ENCODE measurements around the gene FHAD1. TPM values are rescaled to one million over a fixed set of nuclear protein-coding genes. Genes with fewer than 3 reads are reported as not detected.

The FHAD1 gene
- total and polyA plus RNA-seq, 2 of the 13 experiments (the other 11 are each of a cell fraction or from before 2014, with no cell fraction given), result not detected

DNA sequence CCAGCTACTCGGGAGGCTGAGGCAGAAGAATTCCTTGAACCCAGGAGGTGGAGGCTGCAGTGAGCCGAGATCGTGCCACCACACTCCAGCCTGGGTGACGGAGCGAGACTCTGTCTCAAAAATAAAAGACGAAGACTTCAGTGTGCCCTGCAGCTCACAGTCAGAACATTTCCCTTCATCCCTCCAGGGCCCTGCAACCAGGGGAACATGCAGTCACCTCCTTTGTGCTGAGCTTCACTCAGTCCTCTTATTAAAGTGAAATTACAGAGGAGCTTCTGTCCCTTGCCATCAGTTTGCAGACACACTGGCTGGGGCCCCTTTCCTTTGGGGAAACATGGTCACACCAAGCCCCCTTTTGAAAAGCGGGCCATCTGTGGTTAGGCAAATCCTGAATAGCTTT lies 24.2 kb downstream of the FHAD1 start:
- ChIA-PET CTCF (ENCODE audit: low intra/inter-chr PET ratio, low total read pairs) (interaction anchor here (3.8 kb wide), 1 partner anchor 142 kb away, joined by 53 read pairs; no protein-coding TSS in a partner anchor), POLR2A (interaction anchor here (0.7 to 1.4 kb wide), 2 partner anchors 118 to 119 kb away, joined by 4 to 7 read pairs; partner anchors contain the start of gene TMEM51)
- Histone ChIP-seq H3K36me3 (replicated peaks in 1 of 2; ENCODE audit: control insufficient read depth in 1 of 2, insufficient read depth in 2 of 2, low read length in 2 of 2) (no peaks in the 10 kb centered on the region), H3K4me2 (ENCODE audit: low read depth, low read length) (no peak overlapping the region), H3K4me1 (ENCODE audit: insufficient read depth, low read length) (peaks cover 19% of the 10 kb centered on the region), H3K4me3 (replicated peaks in 1 of 3; ENCODE audit: insufficient read depth in 1 of 3, low read depth in 2 of 3, low read length in 3 of 3) (no peak overlapping the region), H3K79me2 (ENCODE audit: insufficient read depth, low read length) (no peaks in the 10 kb centered on the region), H3K27me3 (ENCODE audit: control insufficient read depth in 1 of 2, insufficient read depth in 2 of 2, low read length in 2 of 2) (peaks cover 2 to 4% of the 10 kb centered on the region in 2 experiments; a peak in 1 of 5 replicates), H3K9ac (ENCODE audit: insufficient read depth, low read depth, low read length) (no peak overlapping the region), H3K9me3 (ENCODE audit: low read length) (no peaks in the 10 kb centered on the region), H2AFZ (ENCODE audit: low read length) (no peak overlapping the region), H3K27ac (ENCODE audit: extremely low read length, insufficient read depth, low read length) (no peak overlapping the region), H4K20me1 (ENCODE audit: insufficient read depth, low read length) (no peaks in the 10 kb centered on the region)
- 60% methylated on average over 7 of the region's 7 CpGs for WGBS (ENCODE audit: low lambda C conversion rate)
- TF ChIP-seq SP140L (CRISPR knock-in tag; IDR thresholded peaks at IDR 0.05; ENCODE audit: borderline replicate concordance), result no peak
- no peak for TF ChIP-seq ZSCAN9 (CRISPR knock-in tag; IDR thresholded peaks at IDR 0.05; ENCODE audit: borderline replicate concordance)
- no peak for TF ChIP-seq ZFP41 (CRISPR knock-in tag; IDR thresholded peaks at IDR 0.05; ENCODE audit: borderline replicate concordance)
- TF ChIP-seq, protein P1, sequence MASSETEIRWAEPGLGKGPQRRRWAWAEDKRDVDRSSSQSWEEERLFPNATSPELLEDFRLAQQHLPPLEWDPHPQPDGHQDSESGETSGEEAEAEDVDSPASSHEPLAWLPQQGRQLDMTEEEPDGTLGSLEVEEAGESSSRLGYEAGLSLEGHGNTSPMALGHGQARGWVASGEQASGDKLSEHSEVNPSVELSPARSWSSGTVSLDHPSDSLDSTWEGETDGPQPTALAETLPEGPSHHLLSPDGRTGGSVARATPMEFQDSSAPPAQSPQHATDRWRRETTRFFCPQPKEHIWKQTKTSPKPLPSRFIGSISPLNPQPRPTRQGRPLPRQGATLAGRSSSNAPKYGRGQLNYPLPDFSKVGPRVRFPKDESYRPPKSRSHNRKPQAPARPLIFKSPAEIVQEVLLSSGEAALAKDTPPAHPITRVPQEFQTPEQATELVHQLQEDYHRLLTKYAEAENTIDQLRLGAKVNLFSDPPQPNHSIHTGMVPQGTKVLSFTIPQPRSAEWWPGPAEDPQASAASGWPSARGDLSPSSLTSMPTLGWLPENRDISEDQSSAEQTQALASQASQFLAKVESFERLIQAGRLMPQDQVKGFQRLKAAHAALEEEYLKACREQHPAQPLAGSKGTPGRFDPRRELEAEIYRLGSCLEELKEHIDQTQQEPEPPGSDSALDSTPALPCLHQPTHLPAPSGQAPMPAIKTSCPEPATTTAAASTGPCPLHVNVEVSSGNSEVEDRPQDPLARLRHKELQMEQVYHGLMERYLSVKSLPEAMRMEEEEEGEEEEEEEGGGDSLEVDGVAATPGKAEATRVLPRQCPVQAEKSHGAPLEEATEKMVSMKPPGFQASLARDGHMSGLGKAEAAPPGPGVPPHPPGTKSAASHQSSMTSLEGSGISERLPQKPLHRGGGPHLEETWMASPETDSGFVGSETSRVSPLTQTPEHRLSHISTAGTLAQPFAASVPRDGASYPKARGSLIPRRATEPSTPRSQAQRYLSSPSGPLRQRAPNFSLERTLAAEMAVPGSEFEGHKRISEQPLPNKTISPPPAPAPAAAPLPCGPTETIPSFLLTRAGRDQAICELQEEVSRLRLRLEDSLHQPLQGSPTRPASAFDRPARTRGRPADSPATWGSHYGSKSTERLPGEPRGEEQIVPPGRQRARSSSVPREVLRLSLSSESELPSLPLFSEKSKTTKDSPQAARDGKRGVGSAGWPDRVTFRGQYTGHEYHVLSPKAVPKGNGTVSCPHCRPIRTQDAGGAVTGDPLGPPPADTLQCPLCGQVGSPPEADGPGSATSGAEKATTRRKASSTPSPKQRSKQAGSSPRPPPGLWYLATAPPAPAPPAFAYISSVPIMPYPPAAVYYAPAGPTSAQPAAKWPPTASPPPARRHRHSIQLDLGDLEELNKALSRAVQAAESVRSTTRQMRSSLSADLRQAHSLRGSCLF (CRISPR knock-in tag; IDR thresholded peaks at IDR 0.05; ENCODE audit: borderline replicate concordance), result no peak
- TF ChIP-seq, protein P2, sequence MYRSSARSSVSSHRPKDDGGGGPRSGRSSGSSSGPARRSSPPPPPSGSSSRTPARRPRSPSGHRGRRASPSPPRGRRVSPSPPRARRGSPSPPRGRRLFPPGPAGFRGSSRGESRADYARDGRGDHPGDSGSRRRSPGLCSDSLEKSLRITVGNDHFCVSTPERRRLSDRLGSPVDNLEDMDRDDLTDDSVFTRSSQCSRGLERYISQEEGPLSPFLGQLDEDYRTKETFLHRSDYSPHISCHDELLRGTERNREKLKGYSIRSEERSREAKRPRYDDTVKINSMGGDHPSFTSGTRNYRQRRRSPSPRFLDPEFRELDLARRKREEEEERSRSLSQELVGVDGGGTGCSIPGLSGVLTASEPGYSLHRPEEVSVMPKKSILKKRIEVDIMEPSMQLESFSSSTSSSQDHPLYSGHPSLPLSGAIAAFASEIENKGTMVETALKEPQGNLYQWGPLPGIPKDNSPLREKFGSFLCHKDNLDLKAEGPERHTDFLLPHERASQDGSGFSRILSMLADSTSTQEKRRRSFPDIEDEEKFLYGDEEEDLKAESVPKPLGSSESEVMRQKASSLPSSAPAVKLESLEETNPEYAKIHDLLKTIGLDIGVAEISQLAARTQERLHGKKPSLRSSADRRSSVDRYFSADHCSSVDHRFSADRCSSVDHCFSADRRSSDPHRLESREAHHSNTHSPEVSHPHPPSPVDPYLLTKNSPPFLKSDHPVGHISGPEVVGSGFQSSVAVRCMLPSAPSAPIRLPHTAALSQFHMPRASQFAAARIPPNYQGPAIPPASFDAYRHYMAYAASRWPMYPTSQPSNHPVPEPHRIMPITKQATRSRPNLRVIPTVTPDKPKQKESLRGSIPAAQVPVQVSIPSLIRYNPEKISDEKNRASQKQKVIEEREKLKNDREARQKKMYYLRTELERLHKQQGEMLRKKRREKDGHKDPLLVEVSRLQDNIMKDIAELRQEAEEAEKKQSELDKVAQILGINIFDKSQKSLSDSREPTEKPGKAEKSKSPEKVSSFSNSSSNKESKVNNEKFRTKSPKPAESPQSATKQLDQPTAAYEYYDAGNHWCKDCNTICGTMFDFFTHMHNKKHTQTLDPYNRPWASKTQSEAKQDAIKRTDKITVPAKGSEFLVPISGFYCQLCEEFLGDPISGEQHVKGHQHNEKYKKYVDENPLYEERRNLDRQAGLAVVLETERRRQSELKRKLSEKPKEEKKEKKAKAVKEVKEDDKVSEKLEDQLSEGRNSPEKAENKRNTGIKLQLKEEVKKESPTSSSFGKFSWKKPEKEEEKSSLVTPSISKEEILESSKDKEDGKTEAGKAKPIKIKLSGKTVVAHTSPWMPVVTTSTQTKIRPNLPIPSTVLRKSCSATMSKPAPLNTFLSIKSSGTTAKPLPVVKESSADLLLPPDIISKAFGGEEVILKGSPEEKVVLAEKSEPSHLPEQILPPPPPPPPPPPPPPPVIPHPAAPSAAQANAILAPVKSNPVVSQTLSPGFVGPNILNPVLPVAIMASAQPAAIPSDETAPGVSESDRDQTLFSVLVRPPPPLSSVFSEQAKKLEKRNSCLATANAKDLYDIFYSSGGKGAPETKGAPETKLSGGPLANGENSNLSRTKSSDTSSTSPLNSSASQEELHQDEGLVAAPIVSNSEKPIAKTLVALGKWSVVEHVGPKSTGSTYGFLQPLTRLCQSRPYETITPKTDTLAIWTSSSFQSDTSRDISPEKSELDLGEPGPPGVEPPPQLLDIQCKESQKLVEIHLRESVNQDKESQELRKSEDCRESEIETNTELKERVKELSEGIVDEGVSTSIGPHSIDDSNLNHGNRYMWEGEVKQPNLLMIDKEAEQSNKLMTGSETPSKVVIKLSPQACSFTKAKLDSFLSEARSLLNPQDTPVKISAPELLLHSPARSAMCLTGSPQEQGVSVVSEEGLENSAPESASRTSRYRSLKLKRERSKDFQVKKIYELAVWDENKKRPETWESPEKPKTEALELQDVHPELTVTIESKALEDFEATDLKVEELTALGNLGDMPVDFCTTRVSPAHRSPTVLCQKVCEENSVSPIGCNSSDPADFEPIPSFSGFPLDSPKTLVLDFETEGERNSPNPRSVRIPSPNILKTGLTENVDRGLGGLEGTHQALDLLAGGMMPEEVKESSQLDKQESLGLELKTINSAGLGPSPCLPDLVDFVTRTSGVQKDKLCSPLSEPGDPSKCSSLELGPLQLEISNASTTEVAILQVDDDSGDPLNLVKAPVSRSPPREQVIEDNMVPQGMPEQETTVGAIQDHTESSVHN (CRISPR knock-in tag; IDR thresholded peaks at IDR 0.05), result no peak
- TF ChIP-seq, protein P3, sequence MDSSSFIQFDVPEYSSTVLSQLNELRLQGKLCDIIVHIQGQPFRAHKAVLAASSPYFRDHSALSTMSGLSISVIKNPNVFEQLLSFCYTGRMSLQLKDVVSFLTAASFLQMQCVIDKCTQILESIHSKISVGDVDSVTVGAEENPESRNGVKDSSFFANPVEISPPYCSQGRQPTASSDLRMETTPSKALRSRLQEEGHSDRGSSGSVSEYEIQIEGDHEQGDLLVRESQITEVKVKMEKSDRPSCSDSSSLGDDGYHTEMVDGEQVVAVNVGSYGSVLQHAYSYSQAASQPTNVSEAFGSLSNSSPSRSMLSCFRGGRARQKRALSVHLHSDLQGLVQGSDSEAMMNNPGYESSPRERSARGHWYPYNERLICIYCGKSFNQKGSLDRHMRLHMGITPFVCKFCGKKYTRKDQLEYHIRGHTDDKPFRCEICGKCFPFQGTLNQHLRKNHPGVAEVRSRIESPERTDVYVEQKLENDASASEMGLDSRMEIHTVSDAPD (CRISPR knock-in tag; IDR thresholded peaks at IDR 0.05), result no peak
- no peak for TF ChIP-seq ZNF670 (CRISPR knock-in tag; IDR thresholded peaks at IDR 0.05; ENCODE audit: borderline replicate concordance)
- no peak for TF ChIP-seq ZBTB21 (CRISPR knock-in tag; IDR thresholded peaks at IDR 0.05)
- no TSS peak for BruUV-seq (replicated peaks)
- FAIRE-seq, result no peak
- no peak for ATAC-seq
- no peak for DNase-seq (ENCODE audit: low spot score)
- in situ Hi-C loops (cut with HindIII; ENCODE audit: extremely low pct_ligation_motif_present, low pct_unique_long_range_greater_than_20kb) (loop anchor here (5.0 kb wide), 1 partner anchor 144 kb away; no protein-coding TSS in a partner anchor), intact Hi-C loops (cut with micrococcal nuclease; ENCODE audit: unreplicated experiment) (no loop called here)

All from HepG2 (cell line).